GM19035 (cell line): ENCODE results near the gene KLHL36.
"Not testable (repeated sequence)": the region's sequence is repeated elsewhere in the genome, so short reads cannot be mapped to it uniquely, and the experiment has no call there.

ENCODE experiments used
- ATAC-seq: cut with Tn5 transposase; IDR thresholded peaks from one replicate; pipeline ENCODE4 v1.9.1; 2021; ENCODE audit not compliant: unreplicated experiment

Gene KLHL36

GRCh38 chr16:84667600-84668309, 19.4 kb downstream of the KLHL36 start:
- no peak for ATAC-seq

DNA sequence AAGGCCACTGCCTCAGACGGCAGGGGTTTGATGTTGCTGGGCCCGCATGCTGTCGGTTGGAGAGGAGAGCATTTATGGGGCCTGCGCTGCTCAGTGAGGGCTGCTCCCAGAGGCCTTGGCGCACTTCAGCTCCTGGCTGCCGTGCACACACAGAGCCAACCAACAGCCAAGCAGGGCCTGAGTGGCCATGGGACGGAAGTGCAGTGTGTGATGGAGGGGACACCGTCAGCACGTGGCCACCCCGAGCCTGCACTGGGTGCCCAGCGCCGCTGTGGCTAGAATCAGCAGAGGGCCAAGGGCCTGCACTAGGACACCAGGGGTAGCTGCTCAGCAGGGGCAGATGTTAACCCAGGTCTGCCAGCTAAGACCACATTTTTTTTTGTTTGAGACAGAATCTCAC, 21.8 kb downstream of the KLHL36 start:
- no peak for ATAC-seq

GRCh38 chr16:84672276-84673202, 24.2 kb downstream of the KLHL36 start:
- no peak for ATAC-seq

DNA sequence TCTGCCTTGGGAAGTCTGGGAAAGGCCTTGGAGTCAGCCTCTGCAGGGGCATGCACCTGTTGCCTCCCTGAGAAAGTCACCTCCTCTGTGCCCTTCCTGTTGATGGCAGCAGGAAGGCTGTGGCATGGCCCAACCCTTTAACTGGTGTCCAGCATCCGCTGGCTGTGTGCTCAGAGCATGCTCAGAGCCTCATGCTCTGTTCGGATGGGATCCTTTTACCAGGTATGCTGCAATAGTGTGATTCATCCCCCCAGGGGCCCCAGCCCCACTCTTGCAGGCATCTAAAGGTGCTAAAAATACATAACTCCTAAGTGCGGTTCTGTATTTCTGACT, 24.9 kb downstream of the KLHL36 start:
- ATAC-seq: no peak

DNA sequence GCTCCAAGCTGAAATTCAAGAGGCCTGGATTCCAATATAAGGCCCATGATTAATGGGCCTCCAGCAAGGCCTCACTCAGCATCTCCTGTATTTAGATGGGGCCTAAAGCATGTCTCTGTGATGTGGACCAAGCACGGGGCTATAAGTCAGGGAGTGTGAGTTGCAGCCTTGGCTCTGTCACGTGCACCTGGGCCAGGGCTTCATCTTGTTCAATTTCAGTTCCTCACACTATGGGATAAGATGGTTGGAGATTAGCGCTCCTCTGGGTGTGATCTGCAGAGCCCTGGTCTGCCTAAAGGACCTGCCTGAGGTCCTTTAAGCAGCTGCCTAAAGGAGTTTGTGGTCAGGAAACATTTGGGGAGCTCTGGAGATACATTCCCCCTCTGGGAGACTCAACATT, 25.2 kb downstream of the KLHL36 start:
- ATAC-seq: no peak

GRCh38 chr16:84675423-84675822, 27.1 kb downstream of the KLHL36 start:
- ATAC-seq: no peak

GRCh38 chr16:84675884-84676283, 27.6 kb downstream of the KLHL36 start:
- ATAC-seq: no peak

GRCh38 chr16:84677017-84677803, 28.9 kb downstream of the KLHL36 start:
- ATAC-seq: no peak

- ATAC-seq: no peak
Observed at GRCh38 chr16:84677849-84678248, 29.5 kb downstream of the KLHL36 start.

GRCh38 chr16:84678541-84678940, 30.2 kb downstream of the KLHL36 start:
- ATAC-seq: no peak

- ATAC-seq: no peak
Observed at GRCh38 chr16:84680165-84680842, 32.0 kb downstream of the KLHL36 start.

- no peak for ATAC-seq
Observed at GRCh38 chr16:84680843-84681629, 32.7 kb downstream of the KLHL36 start.

GRCh38 chr16:84683691-84684591, 35.6 kb downstream of the KLHL36 start:
- no peak for ATAC-seq

DNA sequence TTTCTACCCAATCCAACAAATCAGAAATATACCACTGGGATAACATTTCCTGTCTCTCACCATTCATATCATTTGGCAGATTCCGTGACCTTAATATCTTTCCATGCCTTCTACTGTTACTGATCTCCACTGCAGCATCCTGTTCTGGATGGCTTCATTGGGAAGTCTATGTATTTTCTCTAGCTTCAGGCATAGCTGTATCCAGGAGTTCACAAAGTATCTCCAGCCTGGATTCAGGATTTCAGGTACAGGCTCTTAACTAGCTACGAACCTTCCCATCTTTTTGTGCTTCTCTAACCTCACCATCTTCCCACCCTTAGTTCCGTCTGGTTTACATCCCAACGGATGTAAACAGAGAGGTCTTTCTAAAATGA, 36.3 kb downstream of the KLHL36 start:
- no peak for ATAC-seq

DNA sequence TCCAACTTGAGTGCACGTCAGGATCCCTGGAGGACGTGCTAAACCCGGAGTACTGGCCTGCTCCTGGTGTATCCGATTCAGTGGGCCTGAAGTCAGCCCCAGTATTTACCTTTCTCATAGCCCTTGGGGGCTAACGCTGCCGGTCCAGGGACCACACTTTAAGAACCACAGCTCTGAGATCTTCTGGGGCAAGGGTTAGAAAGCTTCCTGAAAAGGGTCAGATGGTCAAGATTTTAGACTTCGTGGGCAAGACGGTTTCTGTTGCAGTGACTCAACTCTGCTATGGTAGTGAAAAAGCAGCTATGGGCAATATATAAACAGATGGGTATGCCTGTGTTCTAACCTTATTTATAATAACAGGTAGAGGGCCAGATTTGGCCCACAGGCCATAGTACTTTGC, 36.9 kb downstream of the KLHL36 start:
- ATAC-seq: no peak

- ATAC-seq: no peak
Observed at GRCh38 chr16:84686707-84687298, 38.5 kb downstream of the KLHL36 start.

DNA sequence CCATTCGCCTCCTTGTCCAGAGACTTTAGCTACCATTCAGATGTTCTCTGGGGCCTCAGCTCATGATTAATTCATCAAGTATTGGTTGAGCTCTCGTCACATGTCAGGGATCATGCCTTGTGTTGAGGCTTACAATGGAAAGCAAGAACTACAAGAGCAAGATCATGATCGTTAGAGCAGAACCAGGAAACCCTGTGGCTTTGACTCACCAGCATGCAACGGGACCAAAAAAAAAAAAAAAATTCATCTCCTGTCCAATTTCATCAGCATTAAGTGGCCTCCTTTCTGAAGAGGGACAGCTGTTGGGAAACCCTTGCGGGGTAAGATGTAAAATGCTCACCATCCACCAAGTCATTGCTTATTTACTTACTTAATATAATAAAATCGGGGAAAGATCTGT, 39.4 kb downstream of the KLHL36 start:
- ATAC-seq: no peak

- not testable (repeated sequence) for ATAC-seq
Observed at GRCh38 chr16:84688163-84688562, 39.9 kb downstream of the KLHL36 start.

- no peak for ATAC-seq
Observed at GRCh38 chr16:84689111-84689510, 40.8 kb downstream of the KLHL36 start.
